Activated CD4-positive, alpha-beta T cell treated with anti-CD3 and anti-CD28 coated beads, Interleukin-2, Interleukin-4, amounts not matched to agents 100 ng/mL and 50 ng/mL, durations not matched to agents 16 hours and 8 hours (primary cell): ENCODE results near the gene ADAM23.

ENCODE experiments used
- DNase-seq: peaks from one replicate; pipeline ENCODE4 v3.0.0-alpha.2; 2020; ENCODE audit warnings: low spot score

The ADAM23 gene

GRCh38 chr2:206569470-206569869, 126.1 kb downstream of the ADAM23 start:
- DNase-seq = no peak

DNA sequence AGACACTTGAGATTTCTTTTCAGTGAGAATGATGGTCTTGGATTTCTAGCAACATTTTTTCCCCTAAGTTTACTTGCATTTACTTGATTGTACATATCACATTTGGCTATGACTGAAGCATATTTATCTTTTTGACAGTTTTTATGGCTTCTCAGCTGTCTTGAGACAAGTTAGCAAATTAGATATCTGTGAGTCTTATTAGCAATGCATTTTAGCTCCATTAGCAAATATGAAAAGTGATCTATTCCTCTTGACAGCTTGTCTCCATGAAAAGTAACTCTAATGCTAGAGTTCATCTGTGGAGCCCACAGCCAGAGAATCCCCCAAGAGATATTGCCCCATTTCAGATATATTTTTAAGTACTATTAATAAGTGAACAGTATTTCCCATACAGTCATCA, 126.9 kb downstream of the ADAM23 start:
- no peak for DNase-seq

GRCh38 chr2:206572725-206573124, 129.4 kb downstream of the ADAM23 start:
- no peak for DNase-seq

DNA sequence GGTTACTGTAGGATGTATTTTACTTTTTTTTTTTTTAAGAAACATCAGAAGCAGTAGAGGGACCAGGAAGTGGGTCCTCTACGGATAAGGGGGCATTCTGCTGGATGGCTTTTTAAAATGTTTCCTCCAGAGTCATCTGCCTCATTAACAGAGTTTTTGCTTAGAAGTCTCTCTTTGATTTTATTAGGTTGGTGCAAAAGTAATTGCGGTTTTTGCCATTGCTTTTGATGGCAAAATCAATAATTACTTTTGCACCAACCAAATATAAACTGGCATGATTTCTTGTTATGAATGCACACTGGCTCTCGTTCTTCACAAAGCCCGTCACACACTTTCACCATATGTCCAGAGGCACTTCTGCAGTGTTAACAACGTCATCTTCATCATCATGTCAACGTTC, 130.5 kb downstream of the ADAM23 start:
- DNase-seq = no peak

GRCh38 chr2:206584323-206585116, 141.2 kb downstream of the ADAM23 start:
- DNase-seq = no peak

DNA sequence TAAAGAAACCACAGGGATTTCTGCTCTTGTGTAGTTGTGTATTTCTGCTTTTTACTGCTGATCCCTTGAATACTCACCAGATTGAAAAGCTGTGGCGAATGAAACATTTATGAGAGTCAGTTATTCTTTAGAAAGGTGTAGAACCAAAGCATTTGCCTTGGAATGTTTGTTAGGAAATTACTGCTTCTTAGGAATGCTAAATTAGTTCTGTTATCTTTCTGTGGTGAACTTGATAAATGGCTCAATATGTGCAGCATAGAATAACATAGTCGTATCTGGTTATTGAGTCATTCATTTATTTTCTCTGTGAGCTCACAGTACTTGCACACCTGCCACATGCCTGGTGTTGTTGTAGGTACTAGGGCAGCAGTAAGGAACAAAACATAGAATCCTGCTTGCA, 142.0 kb downstream of the ADAM23 start:
- DNase-seq = no peak

GRCh38 chr2:206586609-206587008, 143.3 kb downstream of the ADAM23 start:
- DNase-seq = no peak

- DNase-seq = no peak
Observed at GRCh38 chr2:206597717-206598218, 154.4 kb downstream of the ADAM23 start.

GRCh38 chr2:206603243-206603642, 159.9 kb downstream of the ADAM23 start:
- no peak for DNase-seq

- DNase-seq = no peak
Observed at GRCh38 chr2:206610451-206610850, 167.1 kb downstream of the ADAM23 start.

GRCh38 chr2:206611191-206611590, 167.9 kb downstream of the ADAM23 start:
- no peak for DNase-seq

DNA sequence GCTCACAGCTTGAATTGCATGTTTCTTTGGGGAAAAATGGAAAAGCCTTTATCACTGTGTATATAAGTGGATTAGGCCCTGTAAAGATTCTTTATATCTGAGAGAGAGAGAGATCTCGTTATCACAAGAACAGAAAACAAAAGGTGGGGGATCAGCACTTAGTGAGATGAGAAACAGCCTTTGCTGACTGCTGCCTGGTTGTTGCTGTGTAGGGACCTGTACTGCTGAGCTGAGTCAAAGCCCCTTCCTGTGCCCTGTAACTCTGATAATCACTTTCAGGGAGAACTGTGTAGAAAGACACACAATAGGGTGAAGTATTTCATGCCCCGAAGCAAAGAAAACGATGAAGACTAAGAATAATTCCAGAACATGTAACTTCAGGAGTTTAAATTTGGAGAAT, 168.4 kb downstream of the ADAM23 start:
- no peak for DNase-seq

GRCh38 chr2:206614811-206615210, 171.5 kb downstream of the ADAM23 start:
- DNase-seq = no peak

DNA sequence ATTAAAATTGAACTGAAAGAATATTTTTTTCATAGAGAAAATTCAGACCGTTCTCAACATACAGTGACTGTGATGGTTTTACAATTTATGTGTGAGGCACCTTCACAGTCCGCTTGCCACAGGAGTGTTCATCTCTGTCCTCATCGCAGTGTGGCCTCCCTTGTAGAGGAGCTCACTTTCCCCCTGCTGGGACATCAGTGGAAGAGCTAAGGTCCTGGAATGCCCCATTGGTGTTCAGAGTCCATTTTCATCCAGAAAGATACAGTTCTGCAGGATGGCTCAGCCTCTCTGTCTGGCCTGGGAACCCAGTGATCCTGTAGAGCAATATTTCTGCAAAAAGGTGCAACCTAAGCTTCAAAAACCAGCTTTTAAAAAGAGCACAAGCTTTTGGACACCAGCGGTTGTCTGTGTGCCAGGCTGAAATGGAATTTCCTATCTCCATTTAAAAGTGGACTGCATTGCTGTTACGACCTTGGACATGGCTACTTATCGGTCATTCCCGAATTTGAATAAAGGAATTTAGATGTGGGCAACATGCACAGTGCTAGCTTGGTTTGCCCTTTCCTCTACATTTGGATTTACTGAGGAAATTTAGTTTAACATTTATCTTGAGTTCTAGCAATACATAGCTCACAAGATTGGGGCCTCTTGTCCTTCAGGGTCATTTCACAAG, 172.2 kb downstream of the ADAM23 start:
- no peak for DNase-seq

GRCh38 chr2:206616151-206616550, 172.8 kb downstream of the ADAM23 start:
- DNase-seq = no peak

GRCh38 chr2:206619011-206619410, 175.7 kb downstream of the ADAM23 start:
- no peak for DNase-seq

DNA sequence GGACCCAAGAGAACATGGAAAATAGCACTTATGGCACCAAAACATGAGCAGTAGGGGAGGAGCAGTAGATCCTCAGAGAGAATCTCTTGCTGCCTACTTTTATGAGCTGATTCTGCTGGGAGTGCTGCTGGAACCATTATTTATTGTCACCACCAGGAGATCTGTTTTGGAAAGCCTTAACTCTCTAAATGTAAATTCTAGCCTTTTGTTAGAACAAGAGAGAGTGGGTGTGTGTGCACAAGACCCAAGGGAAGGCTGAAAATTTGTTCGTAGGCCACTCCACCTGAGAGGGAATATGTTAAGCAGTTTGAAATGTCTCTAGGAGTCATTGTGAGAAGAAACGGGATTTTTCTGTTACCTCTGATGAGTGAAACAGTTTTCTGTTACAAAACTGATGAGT, 182.8 kb downstream of the ADAM23 start:
- no peak for DNase-seq

DNA sequence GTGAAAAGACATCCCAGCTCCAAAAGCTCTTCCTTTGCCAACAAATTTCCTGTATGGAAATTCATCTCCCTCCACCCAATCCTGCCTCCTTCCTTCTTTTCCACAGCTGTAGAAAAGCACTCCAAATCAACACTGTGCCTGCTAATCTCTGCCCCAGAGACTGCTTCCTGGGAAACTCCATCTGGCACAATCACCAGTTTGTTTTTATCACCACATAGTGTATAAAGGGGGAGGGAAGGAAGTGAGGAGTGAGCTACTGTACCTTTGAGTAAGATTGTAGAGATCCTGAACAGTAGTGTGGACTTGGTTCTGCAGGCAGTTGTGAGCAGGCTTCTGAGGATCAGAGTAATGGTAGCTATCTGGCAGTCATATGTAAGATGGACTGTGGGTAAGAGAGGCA, 184.3 kb downstream of the ADAM23 start:
- DNase-seq = no peak

- no peak for DNase-seq
Observed at GRCh38 chr2:206631340-206631739, 188.0 kb downstream of the ADAM23 start.

GRCh38 chr2:206635015-206635414, 191.7 kb downstream of the ADAM23 start:
- no peak for DNase-seq

GRCh38 chr2:206639636-206640035, 196.3 kb downstream of the ADAM23 start:
- DNase-seq = no peak

DNA sequence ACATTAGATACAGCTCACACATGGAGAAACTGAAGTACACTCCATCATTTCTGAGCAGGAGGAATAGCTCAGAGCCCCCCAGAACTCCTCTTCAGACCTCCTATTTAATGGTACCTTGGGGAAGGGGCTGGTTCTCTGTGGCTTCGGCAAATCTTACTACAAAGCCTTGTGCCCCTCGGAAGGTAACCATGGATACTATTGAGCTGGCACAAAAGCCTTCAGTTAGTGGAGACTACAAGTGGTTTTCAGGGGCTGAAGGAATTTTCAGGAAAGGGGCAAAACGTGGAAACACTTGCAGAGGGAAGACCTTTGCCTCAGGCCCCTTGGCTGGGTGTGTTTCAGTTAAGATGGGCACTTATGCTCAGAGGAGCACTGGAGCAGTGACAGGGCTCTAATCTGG, 197.9 kb downstream of the ADAM23 start:
- DNase-seq = no peak
